Mesodermal cell (in vitro differentiated cells): ENCODE measurements around the gene SIGLEC14.

ENCODE experiments used
- H3K27ac ChIP-seq: 2 replicates; pipeline ENCODE4 v1.7.0; 2013; ENCODE audit warnings: mild to moderate bottlenecking, low read depth, low read length, moderate library complexity; ENCODE audit not compliant: severe bottlenecking
- H3K36me3 ChIP-seq: 2 replicates; pipeline ENCODE4 v1.7.1; 2013; ENCODE audit warnings: mild to moderate bottlenecking, low read length, moderate library complexity; ENCODE audit not compliant: control insufficient read depth, insufficient read depth
- H3K4me1 ChIP-seq: one replicate; pipeline ENCODE4 v1.7.1; 2013; ENCODE audit warnings: mild to moderate bottlenecking, low read length; ENCODE audit not compliant: insufficient read depth, control insufficient read depth, poor library complexity, severe bottlenecking
- H3K4me3 ChIP-seq: 2 replicates; pipeline ENCODE4 v1.7.0; 2013; ENCODE audit warnings: low read length, control low read depth, mild to moderate bottlenecking; ENCODE audit not compliant: insufficient read depth, poor library complexity, severe bottlenecking; ENCODE audit errors: extremely low read depth
- H3K9me3 ChIP-seq: 2 replicates; pipeline ENCODE4 v1.7.1; 2013; ENCODE audit warnings: mild to moderate bottlenecking, low read length, moderate library complexity; ENCODE audit not compliant: control insufficient read depth
- WGBS, 2 experiments: methylation state at CpG; one replicate each; pipeline ENCODE4 v1.1.5; 2013; ENCODE audit warnings: missing lambda C conversion rate in 2 of 2; ENCODE audit not compliant: insufficient coverage in 2 of 2; 5-methylcytosine and 5-hydroxymethylcytosine counted together

The SIGLEC14 gene

DNA sequence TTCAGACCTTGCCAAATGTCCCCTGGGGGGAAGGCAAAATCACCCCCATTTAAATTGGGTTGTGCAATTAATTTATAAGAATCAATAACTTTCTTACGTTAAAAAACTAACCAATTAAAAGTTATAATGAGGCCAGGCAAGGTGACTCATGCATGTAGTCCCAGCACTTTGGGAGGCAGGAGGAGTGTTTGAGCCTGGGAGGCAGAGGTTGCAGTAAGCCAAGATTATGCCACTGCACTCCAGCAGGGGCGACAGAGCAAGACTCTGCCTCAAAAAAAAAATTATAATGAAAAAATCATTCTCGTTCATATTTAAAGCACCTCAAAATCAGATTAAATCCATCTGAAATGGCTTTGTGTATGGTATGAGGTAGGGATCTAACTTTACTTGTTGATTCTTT, 18.4 kb upstream of the SIGLEC14 start:
- Histone ChIP-seq H3K27ac (no peak overlapping the region), H3K4me3 (no peak overlapping the region), H3K4me1 (no peaks in the 10 kb centered on the region), H3K9me3 (no peaks in the 10 kb centered on the region), H3K36me3 (no peaks in the 10 kb centered on the region)
- WGBS, 2 experiments: no CpG with 5 or more reads among the region's 3 CpGs

- H3K9me3 ChIP-seq: no peaks in the 10 kb centered on the region
- no peaks in the 10 kb centered on the region for H3K36me3 ChIP-seq
- H3K4me1 ChIP-seq: no peaks in the 10 kb centered on the region
- WGBS, 2 experiments: 0% methylated on average over 1 of the region's 1 CpG; no CpG with 5 or more reads in 1 of the 2 experiments
- H3K27ac ChIP-seq: no peak overlapping the region
- no peak overlapping the region for H3K4me3 ChIP-seq
These were observed 17.5 kb upstream of the SIGLEC14 start for GRCh38 chr19:51664131-51664530.

GRCh38 chr19:51663650-51664049, 17.0 kb upstream of the SIGLEC14 start:
- no peak overlapping the region for H3K4me3 ChIP-seq
- no peaks in the 10 kb centered on the region for H3K36me3 ChIP-seq
- 54 to 69% methylated on average over 3 of the region's 3 CpGs for WGBS, 2 experiments
- no peaks in the 10 kb centered on the region for H3K9me3 ChIP-seq
- no peaks in the 10 kb centered on the region for H3K4me1 ChIP-seq
- no peak overlapping the region for H3K27ac ChIP-seq

- H3K9me3 ChIP-seq: no peaks in the 10 kb centered on the region
- H3K4me1 ChIP-seq: no peaks in the 10 kb centered on the region
- 23 to 28% methylated on average over 3 to 7 of the region's 10 CpGs for WGBS, 2 experiments
These were observed 14.5 kb upstream of the SIGLEC14 start for GRCh38 chr19:51660975-51661600.

DNA sequence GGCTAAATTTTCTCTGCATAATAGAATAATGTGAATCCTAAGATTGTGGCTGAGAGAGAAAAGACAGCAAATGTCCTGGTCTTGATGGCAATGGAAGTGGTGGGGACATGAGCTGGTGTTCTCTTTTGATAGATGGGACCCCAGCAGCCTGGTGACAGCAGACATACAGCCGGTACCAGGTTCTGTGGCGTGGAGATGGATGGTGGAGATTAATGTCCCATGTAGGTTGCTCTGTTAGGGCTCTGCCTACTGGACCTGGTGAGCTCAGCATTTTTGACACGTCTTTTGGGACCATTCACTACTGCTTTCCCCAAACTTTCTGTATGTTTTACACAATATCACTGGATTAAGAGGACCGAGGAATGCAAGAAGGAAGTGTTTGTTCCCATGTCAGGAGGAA, 8.2 kb upstream of the SIGLEC14 start:
- Histone ChIP-seq H3K4me1 (no peaks in the 10 kb centered on the region), H3K36me3 (no peaks in the 10 kb centered on the region), H3K27ac (no peak overlapping the region), H3K4me3 (no peak overlapping the region), H3K9me3 (no peaks in the 10 kb centered on the region)
- whole genome bisulfite sequencing, 2 experiments: 73 to 80% methylated on average over 1 to 3 of the region's 4 CpGs

More at GRCh38 chr19:51660975-51661600, 14.5 kb upstream of the SIGLEC14 start:
- Histone ChIP-seq H3K36me3 (no peaks in the 10 kb centered on the region), H3K4me3 (no peak overlapping the region), H3K27ac (no peak overlapping the region)

DNA sequence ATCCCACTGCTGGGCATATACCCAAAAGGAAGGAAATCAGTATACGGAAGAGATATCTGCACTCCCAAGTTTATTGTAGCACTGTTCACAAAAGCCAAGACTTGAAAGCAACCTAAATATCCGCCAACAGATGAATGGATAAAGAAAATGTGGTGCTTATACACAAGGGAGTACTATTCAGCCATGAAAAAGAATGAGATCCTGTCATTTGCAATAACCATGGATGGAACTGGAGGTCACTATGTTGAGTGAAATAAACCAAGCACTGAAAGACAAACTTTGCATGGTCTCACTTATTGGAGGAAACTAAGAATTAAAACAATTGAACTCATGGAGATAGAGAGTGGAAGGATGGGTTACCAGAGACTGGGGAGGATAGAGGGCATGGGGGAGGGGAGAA, 6.5 kb upstream of the SIGLEC14 start:
- Histone ChIP-seq H3K9me3 (no peaks in the 10 kb centered on the region), H3K4me1 (no peaks in the 10 kb centered on the region), H3K36me3 (no peaks in the 10 kb centered on the region), H3K4me3 (no peak overlapping the region), H3K27ac (no peak overlapping the region)
- no CpG with 5 or more reads among the region's 2 CpGs for WGBS, 2 experiments

- Histone ChIP-seq H3K4me1 (no peaks in the 10 kb centered on the region), H3K36me3 (no peaks in the 10 kb centered on the region), H3K4me3 (no peak overlapping the region), H3K9me3 (no peaks in the 10 kb centered on the region), H3K27ac (no peak overlapping the region)
- WGBS, 2 experiments: 58 to 59% methylated on average over 4 of the region's 4 CpGs
These were observed 5.6 kb upstream of the SIGLEC14 start for GRCh38 chr19:51652266-51652665.

GRCh38 chr19:51651216-51651846, 4.7 kb upstream of the SIGLEC14 start:
- H3K27ac ChIP-seq: no peak overlapping the region
- no peaks in the 10 kb centered on the region for H3K9me3 ChIP-seq
- no peak overlapping the region for H3K4me3 ChIP-seq
- 48 to 57% methylated on average over 3 to 4 of the region's 7 CpGs for WGBS, 2 experiments
- no peaks in the 10 kb centered on the region for H3K36me3 ChIP-seq
- no peaks in the 10 kb centered on the region for H3K4me1 ChIP-seq

GRCh38 chr19:51647318-51647717, 693 bp upstream of the SIGLEC14 start:
- WGBS, 2 experiments: 83 to 100% methylated on average over 1 to 3 of the region's 6 CpGs

DNA sequence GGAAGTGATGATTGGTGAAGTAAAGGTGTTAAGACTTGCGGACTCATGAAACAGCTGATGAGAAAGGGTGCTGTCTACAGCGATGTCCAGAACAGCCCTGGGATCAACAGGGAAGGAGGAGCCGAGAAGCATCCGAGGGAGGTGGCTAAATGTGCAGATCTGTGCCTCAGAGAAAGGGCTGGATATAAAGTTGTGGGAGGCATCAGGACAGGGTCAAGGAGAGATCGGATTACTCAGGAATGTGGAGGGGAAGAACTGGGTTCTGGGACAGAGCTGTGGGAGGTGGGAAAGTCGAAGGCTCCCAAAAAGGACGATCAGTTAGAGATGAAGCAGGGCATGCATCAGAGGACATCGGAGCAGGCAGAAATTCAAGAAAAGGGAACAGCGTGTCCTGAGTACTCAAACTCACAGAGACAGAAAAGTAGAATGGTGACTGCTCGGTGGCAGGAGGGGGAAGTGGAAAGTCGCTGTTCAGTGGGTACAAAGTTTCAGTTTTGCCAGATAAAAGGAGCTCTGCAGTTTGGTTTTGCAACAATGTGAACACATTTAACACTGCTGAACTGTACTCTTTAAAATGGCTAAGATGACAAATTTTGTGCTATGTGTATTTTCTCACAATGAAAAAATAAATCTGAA, 1.9 kb downstream of the SIGLEC14 start:
- H3K27ac ChIP-seq: no peak overlapping the region
- H3K4me3 ChIP-seq: no peak overlapping the region
- H3K4me1 ChIP-seq: no peaks in the 10 kb centered on the region
- H3K36me3 ChIP-seq: no peaks in the 10 kb centered on the region
- H3K9me3 ChIP-seq: no peaks in the 10 kb centered on the region
- WGBS, 2 experiments: 46 to 70% methylated on average over 3 to 8 of the region's 11 CpGs

More at GRCh38 chr19:51647318-51647717, 693 bp upstream of the SIGLEC14 start:
- H3K9me3 ChIP-seq: no peaks in the 10 kb centered on the region
- H3K27ac ChIP-seq: no peak overlapping the region
- no peaks in the 10 kb centered on the region for H3K4me1 ChIP-seq
- H3K4me3 ChIP-seq: no peak overlapping the region
- H3K36me3 ChIP-seq: no peaks in the 10 kb centered on the region

DNA sequence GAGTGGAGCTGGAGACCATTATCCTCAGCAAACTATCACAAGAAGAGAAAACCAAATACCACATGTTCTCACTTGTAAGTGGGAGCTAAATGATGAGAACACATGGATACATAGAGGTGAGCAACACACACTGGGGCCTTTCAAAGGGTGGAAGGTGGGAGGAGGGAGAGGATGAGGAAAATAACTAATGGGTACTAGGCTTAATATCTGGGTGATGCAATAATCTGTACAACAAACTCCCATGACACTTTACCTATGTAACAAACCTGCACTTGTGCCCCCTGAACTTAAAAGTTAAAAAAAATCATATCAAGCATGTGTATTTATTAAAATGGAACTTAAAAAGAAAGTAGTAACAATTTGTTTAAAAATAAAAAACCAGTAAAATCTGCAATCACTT, 5.0 kb downstream of the SIGLEC14 start:
- H3K9me3 ChIP-seq: peaks cover 5% of the 10 kb centered on the region
- no peaks in the 10 kb centered on the region for H3K36me3 ChIP-seq
- H3K4me3 ChIP-seq: no peak overlapping the region
- no peaks in the 10 kb centered on the region for H3K4me1 ChIP-seq
- H3K27ac ChIP-seq: no peak overlapping the region
